IPS-15b (cell line): ENCODE data around the gene GABBR1.
A peak's percentile ranks its signal among the peaks of the same experiment; 100 is the strongest.

ENCODE experiments used
- H3K27me3 ChIP-seq: one replicate; pipeline ENCODE4 v1.6.1; 2013; ENCODE audit warnings: low read length; ENCODE audit not compliant: control insufficient read depth, insufficient read depth
- H3K36me3 ChIP-seq: one replicate; pipeline ENCODE4 v1.6.1; 2013; ENCODE audit warnings: low read length; ENCODE audit not compliant: control insufficient read depth, insufficient read depth
- H3K4me1 ChIP-seq: one replicate; pipeline ENCODE4 v1.6.1; 2013; ENCODE audit warnings: mild to moderate bottlenecking, low read length; ENCODE audit not compliant: control insufficient read depth, insufficient read depth
- H3K4me3 ChIP-seq: one replicate; pipeline ENCODE4 v1.5.1; 2013; ENCODE audit warnings: low read depth, low read length
- H3K9ac ChIP-seq: one replicate; pipeline ENCODE4 v1.6.1; 2013; ENCODE audit warnings: low read depth, mild to moderate bottlenecking, low read length
- H3K9me3 ChIP-seq: one replicate; pipeline ENCODE4 v1.6.1; 2013; ENCODE audit warnings: mild to moderate bottlenecking, low read length; ENCODE audit not compliant: control insufficient read depth, insufficient read depth

The GABBR1 gene

GRCh38 chr6:29651413-29652197 lies 18.6 kb upstream of the GABBR1 start:
- no peaks in the 10 kb centered on the region for H3K36me3 ChIP-seq
- H3K9ac ChIP-seq = no peak overlapping the region
- H3K4me1 ChIP-seq = peaks cover 17% of the 10 kb centered on the region
- no peak overlapping the region for H3K4me3 ChIP-seq
- H3K27me3 ChIP-seq = no peaks in the 10 kb centered on the region
- H3K9me3 ChIP-seq = no peaks in the 10 kb centered on the region

GRCh38 chr6:29649701-29650673 lies 17.0 kb upstream of the GABBR1 start:
- Histone ChIP-seq H3K9me3 (no peaks in the 10 kb centered on the region), H3K9ac (peak overlapping the region; percentile 38), H3K4me1 (peaks cover 12% of the 10 kb centered on the region), H3K27me3 (no peaks in the 10 kb centered on the region), H3K36me3 (no peaks in the 10 kb centered on the region), H3K4me3 (peak overlapping the region; percentile 73)

- Histone ChIP-seq H3K4me3 (no peak overlapping the region), H3K36me3 (no peaks in the 10 kb centered on the region), H3K27me3 (no peaks in the 10 kb centered on the region), H3K9me3 (no peaks in the 10 kb centered on the region), H3K9ac (no peak overlapping the region), H3K4me1 (peaks cover 12% of the 10 kb centered on the region)
These were observed 15.1 kb upstream of the GABBR1 start for GRCh38 chr6:29647927-29648642.

- no peaks in the 10 kb centered on the region for H3K27me3 ChIP-seq
- no peak overlapping the region for H3K9ac ChIP-seq
- H3K9me3 ChIP-seq = no peaks in the 10 kb centered on the region
- H3K4me1 ChIP-seq = peaks cover 13% of the 10 kb centered on the region
- H3K36me3 ChIP-seq = no peaks in the 10 kb centered on the region
- no peak overlapping the region for H3K4me3 ChIP-seq
These were observed 8.6 kb upstream of the GABBR1 start for GRCh38 chr6:29641430-29642148.

- H3K9me3 ChIP-seq = no peaks in the 10 kb centered on the region
- no peaks in the 10 kb centered on the region for H3K27me3 ChIP-seq
- no peak overlapping the region for H3K9ac ChIP-seq
- peaks cover 13% of the 10 kb centered on the region for H3K4me1 ChIP-seq
- H3K36me3 ChIP-seq = no peaks in the 10 kb centered on the region
- H3K4me3 ChIP-seq = no peak overlapping the region
These were observed 4.3 kb upstream of the GABBR1 start for GRCh38 chr6:29637247-29637646.

- Histone ChIP-seq H3K36me3 (no peaks in the 10 kb centered on the region), H3K4me1 (no peaks in the 10 kb centered on the region), H3K4me3 (peak overlapping the region; percentile 77), H3K9ac (peak overlapping the region; percentile 82), H3K9me3 (no peaks in the 10 kb centered on the region), H3K27me3 (no peaks in the 10 kb centered on the region)
These were observed 537 bp upstream of the GABBR1 start for GRCh38 chr6:29633534-29633905.

- Histone ChIP-seq H3K36me3 (no peaks in the 10 kb centered on the region), H3K9ac (no peak overlapping the region), H3K27me3 (no peaks in the 10 kb centered on the region), H3K4me1 (no peaks in the 10 kb centered on the region), H3K9me3 (no peaks in the 10 kb centered on the region), H3K4me3 (peak overlapping the region; percentile 97)
These were observed 887 bp downstream of the GABBR1 start for GRCh38 chr6:29631860-29632731.

GRCh38 chr6:29631209-29631810 lies 1.7 kb downstream of the GABBR1 start:
- H3K9ac ChIP-seq = no peak overlapping the region
- H3K4me1 ChIP-seq = peaks cover 6% of the 10 kb centered on the region
- H3K27me3 ChIP-seq = no peaks in the 10 kb centered on the region
- H3K36me3 ChIP-seq = no peaks in the 10 kb centered on the region
- H3K4me3 ChIP-seq = peak overlapping the region; percentile 97
- H3K9me3 ChIP-seq = no peaks in the 10 kb centered on the region

GRCh38 chr6:29630315-29630714 lies 2.7 kb downstream of the GABBR1 start:
- Histone ChIP-seq H3K36me3 (no peaks in the 10 kb centered on the region), H3K4me1 (peaks cover 16% of the 10 kb centered on the region), H3K4me3 (peak overlapping the region; percentile 97), H3K27me3 (no peaks in the 10 kb centered on the region), H3K9me3 (no peaks in the 10 kb centered on the region), H3K9ac (no peak overlapping the region)

- no peaks in the 10 kb centered on the region for H3K36me3 ChIP-seq
- peak overlapping the region; percentile 97 for H3K4me3 ChIP-seq
- no peak overlapping the region for H3K9ac ChIP-seq
- no peaks in the 10 kb centered on the region for H3K27me3 ChIP-seq
- H3K9me3 ChIP-seq = no peaks in the 10 kb centered on the region
- H3K4me1 ChIP-seq = peaks cover 23% of the 10 kb centered on the region
These were observed 3.4 kb downstream of the GABBR1 start for GRCh38 chr6:29629571-29629970.
